Mesenchymal stem cell (in vitro differentiated cells and primary cell): ENCODE data around the gene TTPAL.

Experiments
- DNase-seq: peaks from one replicate; pipeline ENCODE4 v3.0.0-alpha.2; 2013
- H2AFZ ChIP-seq: one replicate; pipeline ENCODE4 v1.6.1; 2013; ENCODE audit warnings: low read depth, mild to moderate bottlenecking, control low read depth, inconsistent platforms, low read length, moderate library complexity
- H2AK5ac ChIP-seq: 2 replicates; pipeline ENCODE4 v1.6.1; 2013; ENCODE audit warnings: low read length, moderate library complexity, mild to moderate bottlenecking, inconsistent platforms; ENCODE audit not compliant: severe bottlenecking
- H2BK120ac ChIP-seq: one replicate; pipeline ENCODE4 v1.6.1; 2013; ENCODE audit warnings: low read depth, mild to moderate bottlenecking, inconsistent platforms, low read length, moderate library complexity
- H2BK12ac ChIP-seq, 2 experiments: one replicate each; pipeline ENCODE4 v1.6.1; 2013; ENCODE audit warnings: inconsistent platforms in 2 of 2, low read length in 2 of 2, mild to moderate bottlenecking in 2 of 2, moderate library complexity in 2 of 2, control low read depth in 1 of 2
- H2BK15ac ChIP-seq: one replicate; pipeline ENCODE4 v1.6.1; 2013; ENCODE audit warnings: mild to moderate bottlenecking, low read depth, inconsistent platforms; ENCODE audit not compliant: poor library complexity, severe bottlenecking
- H2BK5ac ChIP-seq: 2 replicates; pipeline ENCODE4 v1.6.1; 2013; ENCODE audit warnings: low read depth, mild to moderate bottlenecking, low read length, control low read depth, inconsistent platforms; ENCODE audit not compliant: poor library complexity, severe bottlenecking
- H3K14ac ChIP-seq, 2 experiments: one replicate each; pipeline ENCODE4 v1.6.1; 2013; ENCODE audit warnings: inconsistent platforms in 2 of 2, low read length in 2 of 2, control low read depth in 1 of 2, mild to moderate bottlenecking in 1 of 2, moderate library complexity in 1 of 2
- H3K18ac ChIP-seq, 2 experiments: one replicate each; pipeline ENCODE4 v1.6.1; 2013; ENCODE audit warnings: inconsistent platforms in 2 of 2, low read length in 2 of 2, control low read depth in 1 of 2, low read depth in 1 of 2, mild to moderate bottlenecking in 1 of 2
- H3K23ac ChIP-seq, 2 experiments: one replicate each; pipeline ENCODE4 v1.6.1; 2013; ENCODE audit warnings: inconsistent platforms in 2 of 2, low read length in 2 of 2, mild to moderate bottlenecking in 2 of 2, moderate library complexity in 2 of 2, control low read depth in 1 of 2
- H3K27ac ChIP-seq: 2 replicates; pipeline ENCODE4 v1.5.1; 2013; ENCODE audit warnings: mild to moderate bottlenecking, moderate library complexity, low read length, control low read depth, inconsistent platforms; ENCODE audit not compliant: poor library complexity, severe bottlenecking
- H3K27me3 ChIP-seq, 2 experiments: 2 replicates each; pipeline versions ENCODE4 v1.6.1 to v1.7.0; 2013; ENCODE audit warnings: low read length in 2 of 2, mild to moderate bottlenecking in 2 of 2, moderate library complexity in 2 of 2, control low read depth in 1 of 2, inconsistent platforms in 1 of 2; ENCODE audit not compliant: control insufficient read depth in 1 of 2, insufficient read depth in 1 of 2
- H3K36me3 ChIP-seq, 2 experiments: 2 replicates each; pipeline versions ENCODE4 v1.6.1 to v1.7.0; 2013; ENCODE audit warnings: low read length in 2 of 2, control low read depth in 1 of 2, inconsistent platforms in 1 of 2, low read depth in 1 of 2, mild to moderate bottlenecking in 1 of 2; ENCODE audit not compliant: insufficient read depth in 2 of 2, control insufficient read depth in 1 of 2
- H3K4ac ChIP-seq, 2 experiments: one replicate each; pipeline ENCODE4 v1.6.1; 2013; ENCODE audit warnings: inconsistent platforms in 2 of 2, low read length in 2 of 2, mild to moderate bottlenecking in 2 of 2, moderate library complexity in 2 of 2, control low read depth in 1 of 2, low read depth in 1 of 2
- H3K4me1 ChIP-seq: 2 replicates; pipeline ENCODE4 v1.6.1; 2013; ENCODE audit warnings: low read depth, low read length, control low read depth; ENCODE audit not compliant: control insufficient read depth, insufficient read depth
- H3K4me2 ChIP-seq: 2 replicates; pipeline ENCODE4 v1.6.1; 2013; ENCODE audit warnings: low read length, mild to moderate bottlenecking, inconsistent platforms; ENCODE audit not compliant: poor library complexity, severe bottlenecking
- H3K4me3 ChIP-seq, 2 experiments: 2 replicates each; pipeline versions ENCODE4 v1.5.1 to v1.7.0; 2013; ENCODE audit warnings: low read length in 2 of 2, mild to moderate bottlenecking in 2 of 2, control low read depth in 1 of 2, low read depth in 1 of 2; ENCODE audit not compliant: insufficient read depth in 1 of 2
- H3K79me1 ChIP-seq: replicated peaks from 2 replicates; pipeline ENCODE4 v1.6.1; 2013; ENCODE audit warnings: mild to moderate bottlenecking, control low read depth, low read length, inconsistent platforms; ENCODE audit not compliant: poor library complexity, severe bottlenecking
- H3K9ac ChIP-seq: 2 replicates; pipeline ENCODE4 v1.7.0; 2013; ENCODE audit warnings: mild to moderate bottlenecking, low read length, moderate library complexity
- H3K9me3 ChIP-seq: 2 replicates; pipeline ENCODE4 v1.7.0; 2013; ENCODE audit warnings: mild to moderate bottlenecking, low read length; ENCODE audit not compliant: control insufficient read depth
- H4K8ac ChIP-seq: one replicate; pipeline ENCODE4 v1.6.1; 2013; ENCODE audit warnings: inconsistent platforms, mild to moderate bottlenecking, low read length, moderate library complexity
- H4K91ac ChIP-seq: one replicate; pipeline ENCODE4 v1.6.1; 2013; ENCODE audit warnings: mild to moderate bottlenecking, low read length, inconsistent platforms
- WGBS: methylation state at CpG from one replicate; pipeline ENCODE4 v1.1.7; 2013; ENCODE audit warnings: mixed read lengths; 5-methylcytosine and 5-hydroxymethylcytosine counted together

TTPAL gene

GRCh38 chr20:44540834-44541233 lies 65.2 kb downstream of the TTPAL start:
- Histone ChIP-seq H2BK15ac (no peak overlapping the region), H4K91ac (no peak overlapping the region), H3K36me3 (no peaks in the 10 kb centered on the region), H4K8ac (no peak overlapping the region), H3K14ac (no peak overlapping the region), H2BK5ac (no peak overlapping the region), H3K4me2 (no peak overlapping the region), H3K9ac (no peak overlapping the region), H3K4me1 (no peaks in the 10 kb centered on the region), H3K23ac (no peak overlapping the region), H3K27ac (no peak overlapping the region), H3K18ac (no peak overlapping the region), H2AK5ac (no peak overlapping the region), H2BK12ac (no peak overlapping the region), H3K4me3 (peak overlapping the region in 1 of 2 experiments; percentile 15), H3K27me3 (no peaks in the 10 kb centered on the region), H2BK120ac (no peak overlapping the region), H3K9me3 (no peaks in the 10 kb centered on the region), H2AFZ (no peak overlapping the region), H3K4ac (no peak overlapping the region), H3K79me1 (peaks cover 25% of the 10 kb centered on the region)
- DNase-seq, result peak; percentile 45
- WGBS, result 67% methylated on average over 6 of the region's 6 CpGs

- no peak overlapping the region for H2BK12ac ChIP-seq
- no peak overlapping the region for H2AFZ ChIP-seq
- H3K9me3 ChIP-seq, result no peaks in the 10 kb centered on the region
- no peaks in the 10 kb centered on the region for H3K36me3 ChIP-seq
- H3K79me1 ChIP-seq, result peaks cover 22% of the 10 kb centered on the region
- DNase-seq, result no peak
- no peak overlapping the region for H2BK15ac ChIP-seq
- H2AK5ac ChIP-seq, result no peak overlapping the region
- H3K27me3 ChIP-seq, result no peaks in the 10 kb centered on the region
- H4K8ac ChIP-seq, result no peak overlapping the region
- no peak overlapping the region for H4K91ac ChIP-seq
- no peak overlapping the region for H3K23ac ChIP-seq
- no peak overlapping the region for H3K27ac ChIP-seq
- no peak overlapping the region for H3K4ac ChIP-seq
- H3K9ac ChIP-seq, result peak overlapping the region; percentile 3
- 95% methylated on average over 2 of the region's 4 CpGs for WGBS
- no peak overlapping the region for H3K14ac ChIP-seq
- no peak overlapping the region for H3K4me2 ChIP-seq
- no peak overlapping the region for H2BK120ac ChIP-seq
- H3K4me1 ChIP-seq, result no peaks in the 10 kb centered on the region
- H3K18ac ChIP-seq, result no peak overlapping the region
- peak overlapping the region in 1 of 2 experiments; percentile 24 for H3K4me3 ChIP-seq
- no peak overlapping the region for H2BK5ac ChIP-seq
Observed at GRCh38 chr20:44541992-44542391, 66.3 kb downstream of the TTPAL start.

GRCh38 chr20:44542890-44543289 lies 67.2 kb downstream of the TTPAL start:
- peak overlapping the region; percentile 41 for H3K9ac ChIP-seq
- H2BK5ac ChIP-seq, result no peak overlapping the region
- no peak overlapping the region for H3K27ac ChIP-seq
- H3K9me3 ChIP-seq, result no peaks in the 10 kb centered on the region
- H3K4me3 ChIP-seq, result no peak overlapping the region
- H2AK5ac ChIP-seq, result no peak overlapping the region
- H3K4me1 ChIP-seq, result no peaks in the 10 kb centered on the region
- WGBS, result no CpG with 5 or more reads among the region's 1 CpG
- no peak for DNase-seq
- H3K36me3 ChIP-seq, result no peaks in the 10 kb centered on the region
- no peak overlapping the region for H4K91ac ChIP-seq
- H3K23ac ChIP-seq, result no peak overlapping the region
- H2AFZ ChIP-seq, result no peak overlapping the region
- no peak overlapping the region for H4K8ac ChIP-seq
- no peak overlapping the region for H2BK120ac ChIP-seq
- H2BK15ac ChIP-seq, result no peak overlapping the region
- no peak overlapping the region for H2BK12ac ChIP-seq
- H3K14ac ChIP-seq, result no peak overlapping the region
- peaks cover 28% of the 10 kb centered on the region for H3K79me1 ChIP-seq
- no peak overlapping the region for H3K4me2 ChIP-seq
- no peak overlapping the region for H3K4ac ChIP-seq
- H3K27me3 ChIP-seq, result no peaks in the 10 kb centered on the region
- H3K18ac ChIP-seq, result no peak overlapping the region

- no peak overlapping the region for H4K91ac ChIP-seq
- no peak overlapping the region for H2AFZ ChIP-seq
- no peaks in the 10 kb centered on the region for H3K4me1 ChIP-seq
- H3K27ac ChIP-seq, result no peak overlapping the region
- H3K79me1 ChIP-seq, result peaks cover 29% of the 10 kb centered on the region
- H2BK12ac ChIP-seq, result no peak overlapping the region
- H2BK120ac ChIP-seq, result no peak overlapping the region
- DNase-seq, result no peak
- no peak overlapping the region for H3K4ac ChIP-seq
- peak overlapping the region; percentile 41 for H3K9ac ChIP-seq
- no peak overlapping the region for H4K8ac ChIP-seq
- H3K4me3 ChIP-seq, result no peak overlapping the region
- no peak overlapping the region for H2BK5ac ChIP-seq
- H2AK5ac ChIP-seq, result no peak overlapping the region
- WGBS, result 94% methylated on average over 3 of the region's 3 CpGs
- H3K23ac ChIP-seq, result no peak overlapping the region
- no peaks in the 10 kb centered on the region for H3K36me3 ChIP-seq
- H3K4me2 ChIP-seq, result no peak overlapping the region
- no peak overlapping the region for H2BK15ac ChIP-seq
- H3K18ac ChIP-seq, result no peak overlapping the region
- no peaks in the 10 kb centered on the region for H3K9me3 ChIP-seq
- no peaks in the 10 kb centered on the region for H3K27me3 ChIP-seq
- H3K14ac ChIP-seq, result no peak overlapping the region
Observed at GRCh38 chr20:44543358-44543757, 67.7 kb downstream of the TTPAL start.
